K562 (cell line): ENCODE measurements around the gene OR2S2. TPM values are rescaled to one million over a fixed set of nuclear protein-coding genes. Genes with fewer than 3 reads are reported as not detected.

Source experiments
- ATF2 ChIP-seq: sonication (generic); formaldehyde crosslinking; IDR thresholded peaks from 2 replicates; pipeline ENCODE4 v1.8.1; 2022; ENCODE audit warnings: missing genetic modification reagents
- CBFB ChIP-seq: sonication (generic); formaldehyde crosslinking; IDR thresholded peaks from 2 replicates; pipeline ENCODE4 v1.4.0; 2020; ENCODE audit warnings: mild to moderate bottlenecking, missing genetic modification reagents
- HMGXB4 ChIP-seq: sonication (generic); formaldehyde crosslinking; IDR thresholded peaks from 2 replicates; pipeline ENCODE4 v1.8.1; 2023; ENCODE audit warnings: mild to moderate bottlenecking, missing genetic modification reagents
- HOMEZ ChIP-seq: fragments of 250-450 bp; sonication (Bioruptor Pico); IDR thresholded peaks from 2 replicates; pipeline ENCODE4 v1.4.0; 2020; ENCODE audit warnings: mild to moderate bottlenecking, moderate library complexity
- MXD1 ChIP-seq: fragments of 250-450 bp; sonication (Bioruptor Pico); IDR thresholded peaks from 2 replicates; pipeline ENCODE4 v1.8.0; 2021; ENCODE audit warnings: borderline replicate concordance, mild to moderate bottlenecking, moderate library complexity; ENCODE audit not compliant: poor library complexity, severe bottlenecking
- PBX2 ChIP-seq, 2 experiments: IDR thresholded peaks in 1 of 2; conservative IDR thresholded peaks in 1 of 2; 2 replicates each; pipeline ENCODE4 v1.6.1; 2016; ENCODE audit warnings: low read depth in 2 of 2, mild to moderate bottlenecking in 1 of 2, missing compliant biosample characterization in 1 of 2, missing genetic modification characterization in 1 of 2, moderate library complexity in 1 of 2
- RBM25 ChIP-seq: fragments of 200-400 bp; formaldehyde crosslinking; IDR thresholded peaks from 2 replicates; pipeline ENCODE4 v1.6.1; 2018; ENCODE audit warnings: low read length, low read depth, moderate library complexity; ENCODE audit not compliant: severe bottlenecking
- RERE ChIP-seq: sonication (generic); formaldehyde crosslinking; IDR thresholded peaks from 2 replicates; pipeline ENCODE4 v1.8.0; 2023; ENCODE audit warnings: missing genetic modification reagents, mild to moderate bottlenecking, borderline replicate concordance
- RFX5 ChIP-seq: IDR thresholded peaks from 2 replicates; pipeline ENCODE4 v1.6.1; 2011; ENCODE audit warnings: low read depth, mild to moderate bottlenecking, improper control_type of control experiment, low read length
- ZBED1 ChIP-seq: IDR thresholded peaks from 2 replicates; pipeline ENCODE4 v1.6.1; 2014
- ZNF23 ChIP-seq: fragments of 250-450 bp; sonication (Bioruptor Pico); IDR thresholded peaks from 2 replicates; pipeline ENCODE4 v1.4.0; 2020; ENCODE audit warnings: mild to moderate bottlenecking
- ZNF695 ChIP-seq: fragments of 450-650 bp; formaldehyde crosslinking; IDR thresholded peaks from 2 replicates; pipeline ENCODE4 v1.4.0; 2020; ENCODE audit warnings: mild to moderate bottlenecking, moderate library complexity
- ZSCAN32 ChIP-seq: fragments of 450-650 bp; formaldehyde crosslinking; IDR thresholded peaks from 2 replicates; pipeline ENCODE4 v1.4.0; 2020; ENCODE audit warnings: mild to moderate bottlenecking, moderate library complexity
- polyA plus RNA-seq, 8 experiments: library from polyadenylated mRNA; depleted of rRNA in 4 of 8; stranded (reverse) in 5 of 8; unstranded in 3 of 8; fragments of >200 nt; fragmentation: Nextera tagmentation in 2 of 8; fragmentation: Illumina TruSeq in 1 of 8; extraction: Ambion mirVana in 2 of 8; extraction: Trizol in 1 of 8; gene quantifications; 2 replicates each; pipeline versions ENCODE4 v1.2.1 to v1.2.3, GENCODE V29; 2011 to 2014; ENCODE audit warnings: inconsistent platforms in 1 of 8, missing spikeins in 1 of 8
- total RNA-seq, 7 experiments: library from RNA; depleted of rRNA in 6 of 7; stranded (reverse); fragments of >200 nt in 6 of 7; fragmentation: Illumina TruSeq in 2 of 7; extraction: Trizol in 2 of 7; gene quantifications; 2 replicates each; pipeline versions ENCODE4 v1.2.1 to v1.2.3, GENCODE V29; 2011 to 2021; ENCODE audit warnings: low replicate concordance in 1 of 7

The OR2S2 gene
- total and polyA plus RNA-seq, 9 of the 15 experiments (the other 6 are each of a cell fraction or from before 2014, with no cell fraction given) = not detected

GRCh38 chr9:35966433-35966832 is 8.5 kb upstream of the OR2S2 start (continued):
- TF ChIP-seq RERE (CRISPR knock-in tag) (no peak), CBFB (no peak), ZNF23 (no peak), ZNF695 (no peak), ATF2 (CRISPR knock-in tag) (no peak), RBM25 (no peak), MXD1 (no peak), PBX2 (CRISPR knock-in tag; IDR thresholded peaks at IDR 0.05; ENCODE audit: low read depth) (no peak), PBX2 (tag; conservative IDR thresholded peaks at IDR 0.05; ENCODE audit: low read depth) (no peak), HOMEZ (CRISPR knock-in tag) (no peak), HMGXB4 (CRISPR knock-in tag) (no peak), ZSCAN32 (CRISPR knock-in tag) (no peak), RFX5 (no peak), ZBED1 (no peak)
